ENCODE measurements around the gene RADIL. TPM values are rescaled to one million over a fixed set of nuclear protein-coding genes. Genes with fewer than 3 reads are reported as not detected.

Gene RADIL
- polyA plus RNA-seq, 3 donors, result 2.1 to 3.5 (median 2.8) TPM

- no peak for DNase-seq (ENCODE audit: extremely low read depth in 1 of 11, low read depth in 9 of 11, low spot score in 4 of 11)
Measured at GRCh38 chr7:4769761-4770160, 113.8 kb downstream of the RADIL start.

GRCh38 chr7:4768597-4769569 lies 114.6 kb downstream of the RADIL start:
- DNase-seq (ENCODE audit: extremely low read depth in 1 of 11, low read depth in 9 of 11, low spot score in 4 of 11), result no peak

GRCh38 chr7:4766666-4767519 lies 116.6 kb downstream of the RADIL start:
- no peak for DNase-seq (ENCODE audit: extremely low read depth in 1 of 11, low read depth in 9 of 11, low spot score in 4 of 11)

- DNase-seq (ENCODE audit: extremely low read depth in 1 of 11, low read depth in 9 of 11, low spot score in 4 of 11), result no peak
Measured at GRCh38 chr7:4765776-4766490, 117.6 kb downstream of the RADIL start.

GRCh38 chr7:4764402-4765007 lies 119.0 kb downstream of the RADIL start:
- DNase-seq (ENCODE audit: extremely low read depth in 1 of 11, low read depth in 9 of 11, low spot score in 4 of 11), result no peak

GRCh38 chr7:4763794-4764185 lies 119.7 kb downstream of the RADIL start:
- DNase-seq (ENCODE audit: extremely low read depth in 1 of 11, low read depth in 9 of 11, low spot score in 4 of 11), result no peak

GRCh38 chr7:4763091-4763793 lies 120.3 kb downstream of the RADIL start:
- DNase-seq (ENCODE audit: extremely low read depth in 1 of 11, low read depth in 9 of 11, low spot score in 4 of 11), result no peak

- DNase-seq (ENCODE audit: extremely low read depth in 1 of 11, low read depth in 9 of 11, low spot score in 4 of 11), result no peak
Measured at GRCh38 chr7:4762121-4763055, 121.1 kb downstream of the RADIL start.

- no peak for DNase-seq (ENCODE audit: extremely low read depth in 1 of 11, low read depth in 9 of 11, low spot score in 4 of 11)
Measured at GRCh38 chr7:4760952-4761351, 122.6 kb downstream of the RADIL start.

GRCh38 chr7:4759211-4759610 lies 124.3 kb downstream of the RADIL start:
- DNase-seq (ENCODE audit: extremely low read depth in 1 of 11, low read depth in 9 of 11, low spot score in 4 of 11), result no peak

GRCh38 chr7:4758791-4759190 lies 124.7 kb downstream of the RADIL start:
- no peak for DNase-seq (ENCODE audit: extremely low read depth in 1 of 11, low read depth in 9 of 11, low spot score in 4 of 11)

- DNase-seq (ENCODE audit: extremely low read depth in 1 of 11, low read depth in 9 of 11, low spot score in 4 of 11), result no peak
Measured at GRCh38 chr7:4758111-4758510, 125.4 kb downstream of the RADIL start.

- DNase-seq (ENCODE audit: extremely low read depth in 1 of 11, low read depth in 9 of 11, low spot score in 4 of 11), result no peak
Measured at GRCh38 chr7:4755045-4755444, 128.5 kb downstream of the RADIL start.

- DNase-seq (ENCODE audit: extremely low read depth in 1 of 11, low read depth in 9 of 11, low spot score in 4 of 11), result no peak
Measured at GRCh38 chr7:4754433-4755010, 129.0 kb downstream of the RADIL start.

GRCh38 chr7:4753598-4754432 lies 129.7 kb downstream of the RADIL start:
- peak in 1 of 11 donors; percentile 40 for DNase-seq (ENCODE audit: extremely low read depth in 1 of 11, low read depth in 9 of 11, low spot score in 4 of 11)

- no peak for DNase-seq (ENCODE audit: extremely low read depth in 1 of 11, low read depth in 9 of 11, low spot score in 4 of 11)
Measured at GRCh38 chr7:4751398-4751947, 132.0 kb downstream of the RADIL start.

All from renal cortex interstitium (tissue), 11 donors.